Fibroblast of mammary gland (primary cell): ENCODE results near the gene STH.

Experiments
- DNase-seq: peaks from one replicate; pipeline ENCODE4 v3.0.0-alpha.2; 2010; ENCODE audit warnings: low read depth
- H3K4me3 ChIP-seq: 2 replicates; pipeline ENCODE4 v1.5.1; 2011; ENCODE audit warnings: low read depth, mild to moderate bottlenecking, low read length, moderate library complexity; ENCODE audit not compliant: control insufficient read depth
- CTCF ChIP-seq: conservative IDR thresholded peaks from 2 replicates; pipeline ENCODE4 v1.5.1; 2011; ENCODE audit warnings: low read depth, low read length, inconsistent platforms; ENCODE audit not compliant: control insufficient read depth, insufficient read depth

The STH gene

GRCh38 chr17:45989759-45990158 is 9.3 kb upstream of the STH start:
- TF ChIP-seq CTCF = no peak
- H3K4me3 ChIP-seq = no peak overlapping the region
- DNase-seq = no peak

GRCh38 chr17:45990886-45991285 is 8.2 kb upstream of the STH start:
- no peak overlapping the region for H3K4me3 ChIP-seq
- DNase-seq = no peak
- TF ChIP-seq CTCF = no peak

GRCh38 chr17:45991341-45991740 is 7.7 kb upstream of the STH start:
- H3K4me3 ChIP-seq = no peak overlapping the region
- no peak for DNase-seq
- TF ChIP-seq CTCF = no peak

- DNase-seq = no peak
- H3K4me3 ChIP-seq = no peak overlapping the region
- no peak for TF ChIP-seq CTCF
Observed at GRCh38 chr17:45992175-45992574, 6.9 kb upstream of the STH start.

GRCh38 chr17:45992904-45993303 is 6.1 kb upstream of the STH start:
- TF ChIP-seq CTCF = no peak
- DNase-seq = no peak
- H3K4me3 ChIP-seq = no peak overlapping the region

- no peak overlapping the region for H3K4me3 ChIP-seq
- TF ChIP-seq CTCF = no peak
- DNase-seq = no peak
Observed at GRCh38 chr17:45993962-45994627, 5.0 kb upstream of the STH start.

GRCh38 chr17:45994987-45995386 is 4.1 kb upstream of the STH start:
- no peak for DNase-seq
- no peak overlapping the region for H3K4me3 ChIP-seq
- TF ChIP-seq CTCF = no peak
